HEK293 (cell line): ENCODE results near the gene DGCR6L.
A peak's percentile ranks its signal among the peaks of the same experiment; 100 is the strongest.
"Not testable (repeated sequence)": the region's sequence is repeated elsewhere in the genome, so short reads cannot be mapped to it uniquely, and the experiment has no call there.

Experiments used
- CTCF ChIA-PET: fragments of 350-600 bp; formaldehyde crosslinking; extraction: SDS; loops from one replicate; lab custom pipeline; 2021; ENCODE audit warnings: antibody characterized with exemption; lab: Yijun Ruan, JAX
- POLR2A ChIA-PET: fragments of 300-600 bp; formaldehyde crosslinking; extraction: SDS; loops from one replicate; lab custom pipeline; 2020; ENCODE audit warnings: antibody characterized with exemption, inconsistent platforms; lab: Yijun Ruan, JAX
- H3K27ac ChIP-seq: fragments of 200-500 bp; sonication (Bioruptor generic); 2 replicates; pipeline ENCODE4 v1.5.1; 2014; ENCODE audit warnings: low read depth, low read length, control low read depth, inconsistent platforms; ENCODE audit errors: extremely low read depth
- H3K36me3 ChIP-seq, 2 experiments: fragments of 200-500 bp in 1 of 2; sonication (Bioruptor generic) in 1 of 2; 1 replicate in 1 of 2; 2 replicates in 1 of 2; pipeline ENCODE4 v1.5.1; 2014 to 2017; ENCODE audit warnings: inconsistent platforms in 2 of 2, low read length in 2 of 2; ENCODE audit not compliant: control insufficient read depth in 2 of 2, insufficient read depth in 1 of 2
- H3K4me1 ChIP-seq: fragments of 200-500 bp; sonication (Bioruptor generic); 2 replicates; pipeline ENCODE4 v1.5.1; 2014; ENCODE audit warnings: mild to moderate bottlenecking, low read length, inconsistent platforms; ENCODE audit not compliant: control insufficient read depth, insufficient read depth
- H3K4me3 ChIP-seq: 2 replicates; pipeline ENCODE4 v1.5.1; 2011; ENCODE audit warnings: low read depth, mild to moderate bottlenecking, control low read depth, low read length, moderate library complexity
- H3K9me3 ChIP-seq: fragments of 200-500 bp; sonication (Bioruptor generic); 2 replicates; pipeline ENCODE4 v1.5.1; 2014; ENCODE audit warnings: low read depth, low read length, inconsistent platforms; ENCODE audit not compliant: control insufficient read depth, insufficient read depth
- CTCF ChIP-seq: fragments of 450-650 bp; formaldehyde crosslinking; IDR thresholded peaks from 2 replicates; pipeline ENCODE4 v1.5.1; 2016; ENCODE audit warnings: missing biosample characterization, missing genetic modification characterization
- EGR2 ChIP-seq: fragments of 450-650 bp; formaldehyde crosslinking; IDR thresholded peaks from 2 replicates; pipeline ENCODE4 v1.5.1; 2016; ENCODE audit warnings: low read depth, missing biosample characterization, missing genetic modification characterization
- HIC1 ChIP-seq: fragments of 450-650 bp; formaldehyde crosslinking; IDR thresholded peaks from 2 replicates; pipeline ENCODE4 v1.5.1; 2016; ENCODE audit warnings: missing biosample characterization, missing genetic modification characterization
- SALL2 ChIP-seq: fragments of 450-650 bp; formaldehyde crosslinking; IDR thresholded peaks from 2 replicates; pipeline ENCODE4 v1.5.0; 2017; ENCODE audit warnings: missing biosample characterization, mild to moderate bottlenecking, missing genetic modification characterization, borderline replicate concordance
- SP2 ChIP-seq: fragments of 450-650 bp; formaldehyde crosslinking; IDR thresholded peaks from 2 replicates; pipeline ENCODE4 v1.5.1; 2016; ENCODE audit warnings: missing biosample characterization, missing genetic modification characterization
- ZBTB17 ChIP-seq: fragments of 450-650 bp; formaldehyde crosslinking; IDR thresholded peaks from 2 replicates; pipeline ENCODE4 v1.5.1; 2016; ENCODE audit warnings: missing biosample characterization, missing genetic modification characterization
- ZBTB20 ChIP-seq: fragments of 450-650 bp; formaldehyde crosslinking; IDR thresholded peaks from 2 replicates; pipeline ENCODE4 v1.5.1; 2016; ENCODE audit warnings: missing biosample characterization, missing genetic modification characterization
- ZNF140 ChIP-seq: fragments of 450-650 bp; formaldehyde crosslinking; IDR thresholded peaks from 2 replicates; pipeline ENCODE4 v1.5.1; 2016; ENCODE audit warnings: missing biosample characterization, missing genetic modification characterization
- ZNF146 ChIP-seq: fragments of 450-650 bp; formaldehyde crosslinking; IDR thresholded peaks from 2 replicates; pipeline ENCODE4 v1.5.1; 2016; ENCODE audit warnings: missing biosample characterization, missing genetic modification characterization
- ZNF335 ChIP-seq: fragments of 450-650 bp; formaldehyde crosslinking; conservative IDR thresholded peaks from 2 replicates; pipeline ENCODE4 v1.5.1; 2016; ENCODE audit warnings: missing biosample characterization, missing genetic modification characterization
- ZNF398 ChIP-seq: fragments of 450-650 bp; formaldehyde crosslinking; IDR thresholded peaks from 2 replicates; pipeline ENCODE4 v1.5.1; 2017; ENCODE audit warnings: missing biosample characterization, missing genetic modification characterization
- ZNF561 ChIP-seq: fragments of 450-650 bp; IDR thresholded peaks from 2 replicates; pipeline ENCODE4 v1.5.1; 2018; ENCODE audit warnings: missing biosample characterization, missing genetic modification characterization, borderline replicate concordance
- ZNF600 ChIP-seq: fragments of 450-650 bp; formaldehyde crosslinking; IDR thresholded peaks from 2 replicates; pipeline ENCODE4 v1.5.1; 2016; ENCODE audit warnings: missing biosample characterization, missing genetic modification characterization
- ZNF626 ChIP-seq: fragments of 450-650 bp; sonication (Bioruptor Pico); formaldehyde crosslinking; IDR thresholded peaks from 2 replicates; pipeline ENCODE4 v1.5.1; 2018; ENCODE audit warnings: missing biosample characterization, missing genetic modification characterization, inconsistent platforms
- ZNF654 ChIP-seq: fragments of 450-650 bp; formaldehyde crosslinking; IDR thresholded peaks from 2 replicates; pipeline ENCODE4 v1.5.1; 2016; ENCODE audit warnings: low read depth, missing biosample characterization, missing genetic modification characterization
- ZNF776 ChIP-seq: fragments of 450-650 bp; formaldehyde crosslinking; IDR thresholded peaks from 2 replicates; pipeline ENCODE4 v1.5.0; 2017; ENCODE audit warnings: missing biosample characterization, missing genetic modification characterization, borderline replicate concordance

DGCR6L gene

GRCh38 chr22:20319041-20319744 lies 667 bp downstream of the DGCR6L start (continued):
- 0 out of 2 replicates have a peak, but pooled peaks have one; percentile 32 for TF ChIP-seq CTCF (tag by site-specific recombination)
- no peak for TF ChIP-seq ZNF146
- no peak for TF ChIP-seq SALL2 (tag by site-specific recombination)
- TF ChIP-seq ZNF776 (tag by site-specific recombination), result no peak
- TF ChIP-seq ZNF561 (tag by site-specific recombination), result no peak
- TF ChIP-seq ZNF398 (tag by site-specific recombination), result no peak
- TF ChIP-seq SP2, result 0 out of 2 replicates have a peak, but pooled peaks have one; percentile 6
- TF ChIP-seq ZNF626 (tag by site-specific recombination), result no peak
- peak; percentile 48; the same call in 1 of the 2 replicates for TF ChIP-seq ZNF600 (tag by site-specific recombination)
- no peak for TF ChIP-seq ZNF140
- no peak for TF ChIP-seq ZBTB20 (tag by site-specific recombination)
- TF ChIP-seq EGR2 (tag by site-specific recombination), result no peak; the same call in 1 of the 2 replicates
- TF ChIP-seq HIC1, result no peak
- TF ChIP-seq, all 188 proteins: peak for 4

- H3K36me3 ChIP-seq, H3K4me3 ChIP-seq, H3K4me1 ChIP-seq, POLR2A ChIA-PET, H3K9me3 ChIP-seq, H3K27ac ChIP-seq: not testable (repeated sequence)
- 0 out of 2 replicates have a peak, but pooled peaks have one; percentile 8 for TF ChIP-seq ZNF335 (tag by site-specific recombination)
- CTCF ChIA-PET, result interaction anchor here (0.5 to 4.5 kb wide), 12 partner anchors 9 to 291 kb away, joined by 3 to 20 read pairs (median 3); partner anchors contain the start of gene MED15
These were observed 1.7 kb downstream of the DGCR6L start for GRCh38 chr22:20318043-20318688.

GRCh38 chr22:20317402-20318042 lies 2.3 kb downstream of the DGCR6L start:
- H3K4me3 ChIP-seq, H3K27ac ChIP-seq, H3K9me3 ChIP-seq, POLR2A ChIA-PET, H3K4me1 ChIP-seq: not testable (repeated sequence)
- H3K36me3 ChIP-seq, result peaks cover 0 to 13% of the 10 kb centered on the region in 2 experiments; a peak in 1 of 3 replicates
- CTCF ChIA-PET, result interaction anchor here (0.5 to 4.5 kb wide), 15 partner anchors 9 to 292 kb away, joined by 3 to 20 read pairs (median 3); partner anchors contain the start of genes MED15 and ZNF74
- peak; percentile 60 for TF ChIP-seq ZNF654 (tag by site-specific recombination)
- 0 out of 2 replicates have a peak, but pooled peaks have one; percentile 36 for TF ChIP-seq ZNF335 (tag by site-specific recombination)
- TF ChIP-seq ZBTB17 (tag by site-specific recombination), result 0 out of 2 replicates have a peak, but pooled peaks have one; percentile 20
- peak; percentile 48; the same call in 1 of the 2 replicates for TF ChIP-seq CTCF (tag by site-specific recombination)
